OCI-LY3 (cell line): ENCODE data around the gene EWSR1.

Source experiments
- H2AFZ ChIP-seq: fragments of 200-600, 300-600 bp; shearing (Covaris generic); 2 replicates; pipeline ENCODE4 v1.6.0; 2014; ENCODE audit warnings: antibody characterized with exemption, low read depth, low read length
- H3K27ac ChIP-seq: fragments of 200-600, 300-600 bp; sonication (generic); 2 replicates; pipeline ENCODE4 v1.5.1; 2014; ENCODE audit warnings: mild to moderate bottlenecking, low read length, moderate library complexity, mixed read lengths
- H3K27me3 ChIP-seq: fragments of 200-600, 300-600 bp; sonication (generic); 2 replicates; pipeline ENCODE4 v1.6.1; 2014; ENCODE audit warnings: low read depth, low read length, mixed read lengths
- H3K36me3 ChIP-seq: fragments of 200-600, 300-600 bp; sonication (generic); replicated peaks from 2 replicates; pipeline ENCODE3; 2014; ENCODE audit warnings: low read depth, low read length, mixed read lengths
- H3K4me1 ChIP-seq: fragments of 300-600, 200-600 bp; sonication (generic); 2 replicates; pipeline ENCODE4 v1.6.1; 2014; ENCODE audit warnings: low read length, mixed read lengths
- H3K4me2 ChIP-seq: fragments of 200-600, 300-600 bp; sonication (generic); 2 replicates; pipeline ENCODE4 v1.6.1; 2014; ENCODE audit warnings: low read length, mixed read lengths
- H3K4me3 ChIP-seq: fragments of 300-600, 200-600 bp; sonication (generic); 2 replicates; pipeline ENCODE4 v1.5.1; 2014; ENCODE audit warnings: antibody characterized with exemption, mild to moderate bottlenecking, low read length, moderate library complexity
- H3K79me2 ChIP-seq: fragments of 300-600, 200-600 bp; shearing (Covaris generic); 2 replicates; pipeline ENCODE4 v1.6.1; 2014; ENCODE audit warnings: mild to moderate bottlenecking, low read length, mixed read lengths
- H3K9ac ChIP-seq: fragments of 300-600, 200-600 bp; shearing (Covaris generic); 2 replicates; pipeline ENCODE4 v1.6.0; 2014; ENCODE audit warnings: mild to moderate bottlenecking, low read length, moderate library complexity
- H3K9me3 ChIP-seq: fragments of 200-600, 300-600 bp; shearing (Covaris generic); 2 replicates; pipeline ENCODE4 v1.6.1; 2014; ENCODE audit warnings: low read length, mixed read lengths; ENCODE audit not compliant: insufficient read depth
- H4K20me1 ChIP-seq: fragments of 200-600, 300-600 bp; sonication (generic); 2 replicates; pipeline ENCODE4 v1.6.1; 2016; ENCODE audit warnings: low read length, mixed read lengths; ENCODE audit not compliant: insufficient read depth
- CTCF ChIP-seq: fragments of 200-600, 300-600 bp; sonication (generic); IDR thresholded peaks from 2 replicates; pipeline ENCODE4 v1.5.1; 2014; ENCODE audit warnings: antibody characterized with exemption, low read length, low read depth
- EZH2phosphoT487 ChIP-seq: fragments of 200-600 bp; shearing (Covaris generic); IDR thresholded peaks from 2 replicates; pipeline ENCODE4 v1.6.1; 2018; ENCODE audit warnings: antibody characterized with exemption, mixed run types, low read depth

The EWSR1 gene

DNA sequence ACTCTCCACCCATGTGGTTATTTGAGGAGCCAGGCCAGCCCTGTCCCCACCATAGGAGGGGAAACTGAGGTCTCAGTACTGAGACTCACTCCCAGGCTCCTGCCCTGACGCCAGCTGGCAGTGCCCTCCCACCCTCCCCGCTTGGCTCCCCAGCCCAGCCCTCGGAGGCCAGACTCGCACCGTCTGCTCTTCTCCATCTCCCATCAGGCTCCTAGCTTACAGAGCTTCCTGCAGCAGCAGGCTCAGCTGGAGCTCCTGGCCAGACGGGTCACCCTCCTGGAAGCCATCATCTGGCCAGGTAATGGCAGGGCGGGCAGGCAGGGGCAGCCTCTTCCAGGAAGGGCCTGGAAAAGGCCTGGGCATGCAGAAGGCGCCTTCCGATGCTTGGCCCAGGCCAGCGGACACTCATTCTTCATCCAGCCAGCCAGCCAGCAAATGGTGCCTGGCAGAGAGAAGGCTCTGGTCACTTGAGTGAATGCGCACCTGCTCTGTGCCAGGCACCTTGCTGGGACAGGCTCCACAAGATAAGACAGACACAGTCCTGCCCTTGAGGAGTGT lies 12.9 kb upstream of the EWSR1 start:
- Histone ChIP-seq H3K36me3 (no peaks in the 10 kb centered on the region), H2AFZ (no peak overlapping the region), H3K4me3 (no peak overlapping the region), H3K4me1 (no peaks in the 10 kb centered on the region), H3K27ac (no peak overlapping the region), H3K9ac (no peak overlapping the region), H3K27me3 (peaks cover 1% of the 10 kb centered on the region; the same call in 1 of the 2 replicates), H3K4me2 (no peak overlapping the region), H3K79me2 (no peaks in the 10 kb centered on the region), H4K20me1 (no peaks in the 10 kb centered on the region), H3K9me3 (no peaks in the 10 kb centered on the region)
- no peak for TF ChIP-seq EZH2phosphoT487
- TF ChIP-seq CTCF = no peak

DNA sequence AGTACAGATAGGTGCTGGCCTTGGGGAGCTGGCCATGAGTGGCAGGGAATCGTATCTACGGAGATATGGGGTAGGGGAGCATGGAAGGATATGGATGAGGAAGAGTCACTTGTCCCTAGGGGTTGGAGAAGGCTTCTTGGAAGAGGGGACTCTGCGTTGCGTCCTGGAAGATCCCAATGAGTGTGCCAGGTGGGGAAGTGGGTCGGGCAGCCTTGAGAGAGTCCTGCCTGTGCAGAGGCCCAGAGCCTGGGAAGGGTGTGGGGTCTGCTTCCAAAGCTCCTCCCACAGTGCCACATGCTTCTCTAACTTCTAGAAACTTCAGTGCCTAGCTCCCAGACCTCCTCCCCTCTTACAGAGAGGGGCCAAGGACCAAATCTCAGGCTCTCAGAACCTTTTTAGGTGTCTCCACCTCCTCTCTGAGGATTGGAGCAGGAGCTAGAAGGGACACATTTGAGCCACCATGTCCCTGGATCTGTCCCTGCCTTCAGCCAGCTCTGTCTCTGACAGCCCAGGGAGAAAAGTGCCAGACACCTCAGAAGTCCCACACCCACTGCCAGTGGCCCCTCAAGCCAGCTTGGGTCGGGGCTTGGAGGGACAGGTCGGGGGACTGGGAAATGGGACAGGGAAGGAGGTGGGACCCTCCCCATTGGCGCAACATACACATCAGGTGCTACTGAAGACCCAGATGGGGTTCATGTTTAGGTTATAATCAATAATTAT lies 11.3 kb upstream of the EWSR1 start:
- Histone ChIP-seq H3K79me2 (no peaks in the 10 kb centered on the region), H3K27me3 (no peaks in the 10 kb centered on the region), H3K27ac (no peak overlapping the region), H3K9ac (no peak overlapping the region), H3K36me3 (no peaks in the 10 kb centered on the region), H3K4me2 (no peak overlapping the region), H3K4me3 (no peak overlapping the region), H3K4me1 (no peaks in the 10 kb centered on the region), H3K9me3 (no peaks in the 10 kb centered on the region), H2AFZ (no peak overlapping the region), H4K20me1 (no peaks in the 10 kb centered on the region)
- no peak for TF ChIP-seq EZH2phosphoT487
- TF ChIP-seq CTCF = no peak

- Histone ChIP-seq H3K27ac (no peak overlapping the region), H3K27me3 (no peaks in the 10 kb centered on the region), H3K9me3 (no peaks in the 10 kb centered on the region), H3K4me2 (no peak overlapping the region), H3K4me3 (no peak overlapping the region), H2AFZ (no peak overlapping the region), H3K9ac (no peak overlapping the region), H4K20me1 (no peaks in the 10 kb centered on the region), H3K36me3 (no peaks in the 10 kb centered on the region), H3K79me2 (no peaks in the 10 kb centered on the region), H3K4me1 (no peaks in the 10 kb centered on the region)
- no peak for TF ChIP-seq CTCF
- no peak for TF ChIP-seq EZH2phosphoT487
Measured at GRCh38 chr22:29257751-29258181, 10.3 kb upstream of the EWSR1 start.

- H3K9ac ChIP-seq = no peak overlapping the region
- H3K4me3 ChIP-seq = no peak overlapping the region
- no peaks in the 10 kb centered on the region for H3K27me3 ChIP-seq
- TF ChIP-seq EZH2phosphoT487 (no peak), CTCF (no peak)
- H3K4me2 ChIP-seq = no peak overlapping the region
- H3K36me3 ChIP-seq = peaks cover 3% of the 10 kb centered on the region
- no peaks in the 10 kb centered on the region for H4K20me1 ChIP-seq
- no peak overlapping the region for H2AFZ ChIP-seq
- H3K27ac ChIP-seq = no peak overlapping the region
- H3K79me2 ChIP-seq = no peaks in the 10 kb centered on the region
- H3K4me1 ChIP-seq = no peaks in the 10 kb centered on the region
- H3K9me3 ChIP-seq = no peaks in the 10 kb centered on the region
Measured at GRCh38 chr22:29258407-29259252, 9.4 kb upstream of the EWSR1 start.
